Heart left ventricle (tissue), 16 donors: ENCODE results near the gene CHD2. TPM values are rescaled to one million over a fixed set of nuclear protein-coding genes. Genes with fewer than 3 reads are reported as not detected.

Experiments used
- ATAC-seq, 4 donors: fragments of 200-7000 bp; cut with Tn5 transposase; one replicate each; pipeline ENCODE4 v1.9.1; 2020 to 2022; ENCODE audit warnings: moderate library complexity in 4 of 4, mild to moderate bottlenecking in 3 of 4, moderate number of reproducible peaks in 1 of 4
- DNase-seq, 5 donors: peaks; one replicate each; pipeline ENCODE4 v3.0.0-alpha.2; 2020
- H3K27ac ChIP-seq, 12 donors: fragments of 200-600 bp; sonication (generic) in 4 of 12; one replicate each; pipeline versions ENCODE4 v1.5.0 to v1.8.0; 2016 to 2022; ENCODE audit warnings: mild to moderate bottlenecking in 2 of 12
- H3K27me3 ChIP-seq, 9 donors: fragments of 200-600 bp; sonication (generic) in 2 of 9; one replicate each; pipeline versions ENCODE4 v1.5.1 to v1.8.0; 2016 to 2022; ENCODE audit warnings: mild to moderate bottlenecking in 3 of 9
- H3K36me3 ChIP-seq, 9 donors: fragments of 200-600 bp; sonication (generic) in 2 of 9; one replicate each; pipeline versions ENCODE4 v1.5.0 to v1.8.0; 2018 to 2022; ENCODE audit warnings: mild to moderate bottlenecking in 2 of 9
- H3K4me1 ChIP-seq, 12 donors: fragments of 200-600 bp; sonication (generic) in 4 of 12; one replicate each; pipeline versions ENCODE4 v1.5.0 to v1.8.0; 2016 to 2022; ENCODE audit warnings: mild to moderate bottlenecking in 3 of 12
- H3K4me3 ChIP-seq, 12 donors: fragments of 200-600 bp; sonication (generic) in 4 of 12; one replicate each; pipeline versions ENCODE4 v1.5.0 to v1.8.0; 2017 to 2022; ENCODE audit warnings: mild to moderate bottlenecking in 9 of 12, moderate library complexity in 4 of 12
- H3K9me3 ChIP-seq, 12 donors: fragments of 200-600 bp; sonication (generic) in 4 of 12; one replicate each; pipeline versions ENCODE4 v1.5.0 to v1.8.0; 2016 to 2022; ENCODE audit warnings: mild to moderate bottlenecking in 1 of 12
- POLR2A ChIP-seq, 2 donors: fragments of 450-650 bp; IDR thresholded peaks; one replicate each; pipeline ENCODE4 v1.6.1; 2017; ENCODE audit warnings: antibody characterized with exemption in 2 of 2, mild to moderate bottlenecking in 2 of 2, moderate library complexity in 2 of 2
- WGBS, 4 donors: extraction: QIAGEN DNeasy Blood & Tissue Kit in 2 of 4; methylation state at CpG; one replicate each; pipeline versions ENCODE4 v1.1.5 to v1.1.7; 2013 to 2018; 5-methylcytosine and 5-hydroxymethylcytosine counted together
- intact Hi-C, 10 donors: fragments of 100-400 bp; cut with DNase I; formaldehyde crosslinking; loops; one replicate each; pipeline versions ENCODE4 v1.11.1 to v1.14.2; 2022
- microRNA counts, 2 donors: library from miRNA; unstranded; fragments of <30 nt; microRNA quantifications; one replicate each; lab custom pipeline; 2016
- microRNA-seq, 4 donors: library from miRNA; unstranded; fragments of <30 nt; microRNA quantifications; one replicate each; pipeline versions ENCODE4 to v1.2.0, GENCODE V29; 2017 to 2020
- polyA plus RNA-seq, 2 donors: library from polyadenylated mRNA; stranded (reverse); fragments of 200-250 nt; gene quantifications; one replicate each; pipeline ENCODE4 v1.2.3, GENCODE V29; 2013
- total RNA-seq, 9 donors: library from RNA; depleted of rRNA in 2 of 9; stranded (reverse); fragments of >200 nt in 2 of 9; fragmentation: NEBNext Ultra II Directional in 3 of 9; extraction: Animal tissue kit (Norgen Biotek cat#: 25700) in 3 of 9; gene quantifications; one replicate each; pipeline versions ENCODE4 v1.1.0 to v1.2.4, GENCODE V29; 2016 to 2023
- TF ChIP-seq, protein P1 (sequence below), 12 donors: fragments of 200-600 bp; sonication (generic) in 4 of 12; IDR thresholded peaks; one replicate each; pipeline versions ENCODE4 v1.5.0 to v1.8.0; 2018 to 2022; ENCODE audit warnings: antibody characterized with exemption in 12 of 12, mild to moderate bottlenecking in 5 of 12
- donor health status: ischemic (EF 13 %, LVEDD 7.1; RV severe dilation, severe dysfunction).
- donor health status: healthy with polysubstance abuse.
- donor health status: DM: no; HTN: yes; CAD: no.
- donor health status: DM: no; HTN: no; CAD: no.
- donor health status: ischemic (EF 25% LVEDD 6.9; RV normal size, moderate dysfunction).
- donor health status: ischemic (EF 25% LVEDD 5.7; RV mildly dilated, moderate dysfunction).
- donor health status: healthy.
- donor health status: DM: yes; HTN: yes; CAD: no.
- donor health status: ischemic (EF 35%, LVEDD 5.7; RV mildly dilated, moderate dysfunction).
- donor health status: nonischemic (EF 11% LVEDD 7.7; RV severe dilation, severe dysfunction).
- donor health status: DM: yes; HTN: yes; CAD: no.
- donor health status: PGD.
- donor health status: ischemic (EF 29% LVEDD 5.4; RV normal size, mild dysfunction).
- donor health status: nonischemic (EF 23%, LVEDD 6.1; RV moderate dilation, normal function).

The CHD2 gene
- total and polyA plus RNA-seq, 11 donors = 23.1 to 76.8 (median 41.6) TPM

DNA sequence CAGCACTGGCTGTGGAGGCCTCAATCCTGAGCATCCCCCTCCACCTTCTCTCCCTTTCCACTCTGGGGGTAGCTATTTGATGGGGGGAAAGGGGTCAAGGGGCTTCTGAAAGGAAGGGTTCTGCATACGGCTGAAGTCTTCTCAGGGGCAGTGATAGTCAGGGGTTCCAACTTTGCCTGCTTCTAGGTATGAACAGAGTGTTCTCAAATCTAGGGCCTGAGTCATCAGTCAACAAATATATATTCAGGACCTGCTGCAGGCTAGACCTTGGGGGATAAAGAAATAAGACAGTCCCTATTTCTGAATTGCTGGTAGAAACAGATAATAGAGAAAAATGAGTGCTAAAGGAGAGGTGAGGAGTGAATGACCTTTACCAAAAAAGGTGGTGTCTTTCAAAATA, 176.1 kb downstream of the CHD2 start:
- intact Hi-C loops = no loop called here
- TF ChIP-seq, protein P1, sequence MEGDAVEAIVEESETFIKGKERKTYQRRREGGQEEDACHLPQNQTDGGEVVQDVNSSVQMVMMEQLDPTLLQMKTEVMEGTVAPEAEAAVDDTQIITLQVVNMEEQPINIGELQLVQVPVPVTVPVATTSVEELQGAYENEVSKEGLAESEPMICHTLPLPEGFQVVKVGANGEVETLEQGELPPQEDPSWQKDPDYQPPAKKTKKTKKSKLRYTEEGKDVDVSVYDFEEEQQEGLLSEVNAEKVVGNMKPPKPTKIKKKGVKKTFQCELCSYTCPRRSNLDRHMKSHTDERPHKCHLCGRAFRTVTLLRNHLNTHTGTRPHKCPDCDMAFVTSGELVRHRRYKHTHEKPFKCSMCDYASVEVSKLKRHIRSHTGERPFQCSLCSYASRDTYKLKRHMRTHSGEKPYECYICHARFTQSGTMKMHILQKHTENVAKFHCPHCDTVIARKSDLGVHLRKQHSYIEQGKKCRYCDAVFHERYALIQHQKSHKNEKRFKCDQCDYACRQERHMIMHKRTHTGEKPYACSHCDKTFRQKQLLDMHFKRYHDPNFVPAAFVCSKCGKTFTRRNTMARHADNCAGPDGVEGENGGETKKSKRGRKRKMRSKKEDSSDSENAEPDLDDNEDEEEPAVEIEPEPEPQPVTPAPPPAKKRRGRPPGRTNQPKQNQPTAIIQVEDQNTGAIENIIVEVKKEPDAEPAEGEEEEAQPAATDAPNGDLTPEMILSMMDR (IDR thresholded peaks at IDR 0.05) = no peak
- no peak for TF ChIP-seq POLR2A (IDR thresholded peaks at IDR 0.05)
- Histone ChIP-seq H3K27me3 (peaks cover 0 to 40% (median 0%) of the 10 kb centered on the region in 9 donors), H3K4me1 (peaks cover 0 to 21% (median 11%) of the 10 kb centered on the region in 12 donors), H3K36me3 (no peaks in the 10 kb centered on the region), H3K4me3 (no peak overlapping the region), H3K9me3 (no peaks in the 10 kb centered on the region), H3K27ac (peak overlapping the region in 1 of 12 donors; percentile 67)
- ATAC-seq (no peak), DNase-seq (no peak)
- 71 to 98% (median 90%) methylated on average over 1 of the region's 1 CpG for WGBS, 4 donors

DNA sequence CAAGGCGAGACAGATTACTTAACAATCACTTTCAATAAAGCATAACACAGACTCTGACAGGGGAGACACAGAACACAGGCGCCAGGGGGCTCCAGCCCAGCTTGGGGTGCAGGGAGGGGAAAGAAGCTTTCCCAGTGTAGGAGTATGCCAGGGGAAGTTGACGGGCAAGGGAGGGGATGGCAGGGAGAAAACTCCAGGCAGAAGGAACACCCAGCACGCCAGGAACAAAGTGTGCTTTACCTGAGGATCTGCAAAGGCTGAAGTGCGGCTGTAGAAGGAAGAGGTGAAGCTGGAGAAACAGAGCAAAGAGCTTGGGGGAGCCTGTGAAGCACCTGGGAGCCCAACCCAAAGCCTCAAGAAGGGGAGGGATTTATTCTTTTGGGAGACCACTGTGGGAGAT, 176.8 kb downstream of the CHD2 start:
- no peak overlapping the region for H3K4me3 ChIP-seq
- peaks cover 0 to 34% (median 0%) of the 10 kb centered on the region in 9 donors for H3K27me3 ChIP-seq
- H3K36me3 ChIP-seq = no peaks in the 10 kb centered on the region
- no peak for ATAC-seq
- intact Hi-C loops = no loop called here
- WGBS, 4 donors = 89 to 94% (median 92%) methylated on average over 5 of the region's 5 CpGs
- H3K27ac ChIP-seq = peak overlapping the region in 1 of 12 donors; percentile 67
- no peaks in the 10 kb centered on the region for H3K9me3 ChIP-seq
- no peak for DNase-seq
- peaks cover 0 to 18% (median 6%) of the 10 kb centered on the region in 12 donors for H3K4me1 ChIP-seq
- TF ChIP-seq POLR2A (IDR thresholded peaks at IDR 0.05) = no peak
- TF ChIP-seq, protein P1 (IDR thresholded peaks at IDR 0.05) = no peak

MicroRNAs encoded within 50 kb of the gene (microRNA counts, 767-probe panel; counts per million panel counts)
- microRNA hsa-miR-3175 (lab: Ali Mortazavi, UCI) = 1,593 to 1,860 counts per million in 2 donors

Small RNA genes within 50 kb of the gene (microRNA-seq; reads per million reads assigned to microRNA genes)
- 0 to 0.06 (median 0) reads per million in 4 donors for gene MIR3175

Other genes with a start within 250 kb of the CHD2 start
- 10 to 100 TPM in 8 of 9 donors, 1 to 10 TPM in 1; 9.6 to 22.2 (median 12.3) TPM for gene FAM174B, start 244.5 kb upstream of the CHD2 start, total RNA-seq
- gene FAM174B, start 244.5 kb upstream of the CHD2 start, polyA plus RNA-seq = 1 to 10 TPM; 6.8 to 8.3 TPM
- gene RGMA, start 188.9 kb downstream of the CHD2 start, total RNA-seq = 10 to 100 TPM; 10.2 to 20.8 (median 14.8) TPM
- gene RGMA, start 188.9 kb downstream of the CHD2 start, polyA plus RNA-seq = 10 to 100 TPM in 1 of 2 donors, 1 to 10 TPM in 1; 4.7 to 15.2 TPM